Muscle of arm (tissue), 14 donors: ENCODE results near the gene TLNRD1. TPM values are rescaled to one million over a fixed set of nuclear protein-coding genes. Genes with fewer than 3 reads are reported as not detected.
A peak's percentile ranks its signal among the peaks of the same experiment; 100 is the strongest.
"Not testable (repeated sequence)": the region's sequence is repeated elsewhere in the genome, so short reads cannot be mapped to it uniquely, and the experiment has no call there.

ENCODE experiments used
- DNase-seq: peaks from one replicate; pipeline ENCODE4 v3.0.0-alpha.2; 2013
- long read RNA-seq, 11 donors: transcript quantifications; one replicate each; lab custom pipeline, GENCODE V29; 2026
- polyA plus RNA-seq, 12 donors: library from polyadenylated mRNA; unstranded; fragments of 120-200 nt; gene quantifications; one replicate each; pipeline ENCODE4 v1.2.1, GENCODE V29; 2013; ENCODE audit not compliant: insufficient read length in 12 of 12

The TLNRD1 gene
- 10 to 100 TPM in 9 of 12 donors, 1 to 10 TPM in 2, not detected in 1; 8.3 to 21.6 (median 11.9) TPM for polyA plus RNA-seq
- long read RNA-seq, donor 1, full-length matches to known transcripts = 29 of 29 reads
- long read RNA-seq, donor 1, partial matches to known transcripts = 0 of 29 reads
- long read RNA-seq, donor 1, other reads (novel, unspliced or antisense) = 0 of 29 reads
- long read RNA-seq, donor 2, full-length matches to known transcripts = 44 of 44 reads
- long read RNA-seq, donor 2, partial matches to known transcripts = 0 of 44 reads
- long read RNA-seq, donor 2, other reads (novel, unspliced or antisense) = 0 of 44 reads
- long read RNA-seq, donor 3, full-length matches to known transcripts = 17 of 17 reads
- long read RNA-seq, donor 3, partial matches to known transcripts = 0 of 17 reads
- long read RNA-seq, donor 3, other reads (novel, unspliced or antisense) = 0 of 17 reads
- long read RNA-seq, donor 4, full-length matches to known transcripts = 12 of 12 reads
- long read RNA-seq, donor 4, partial matches to known transcripts = 0 of 12 reads
- long read RNA-seq, donor 4, other reads (novel, unspliced or antisense) = 0 of 12 reads
- long read RNA-seq, donor 5, full-length matches to known transcripts = 38 of 38 reads
- long read RNA-seq, donor 5, partial matches to known transcripts = 0 of 38 reads
- long read RNA-seq, donor 5, other reads (novel, unspliced or antisense) = 0 of 38 reads
- long read RNA-seq, donor 6, full-length matches to known transcripts = 18 of 18 reads
- long read RNA-seq, donor 6, partial matches to known transcripts = 0 of 18 reads
- long read RNA-seq, donor 6, other reads (novel, unspliced or antisense) = 0 of 18 reads
- long read RNA-seq, donor 7, full-length matches to known transcripts = 18 of 18 reads
- long read RNA-seq, donor 7, partial matches to known transcripts = 0 of 18 reads
- long read RNA-seq, donor 7, other reads (novel, unspliced or antisense) = 0 of 18 reads
- long read RNA-seq, donor 8, full-length matches to known transcripts = 31 of 31 reads
- long read RNA-seq, donor 8, partial matches to known transcripts = 0 of 31 reads
- long read RNA-seq, donor 8, other reads (novel, unspliced or antisense) = 0 of 31 reads
- long read RNA-seq, donor 9, full-length matches to known transcripts = 38 of 38 reads
- long read RNA-seq, donor 9, partial matches to known transcripts = 0 of 38 reads
- long read RNA-seq, donor 9, other reads (novel, unspliced or antisense) = 0 of 38 reads
- long read RNA-seq, donor 10, full-length matches to known transcripts = 29 of 29 reads
- long read RNA-seq, donor 10, partial matches to known transcripts = 0 of 29 reads
- long read RNA-seq, donor 10, other reads (novel, unspliced or antisense) = 0 of 29 reads
- long read RNA-seq, donor 11, full-length matches to known transcripts = 36 of 36 reads
- long read RNA-seq, donor 11, partial matches to known transcripts = 0 of 36 reads
- long read RNA-seq, donor 11, other reads (novel, unspliced or antisense) = 0 of 36 reads

DNA sequence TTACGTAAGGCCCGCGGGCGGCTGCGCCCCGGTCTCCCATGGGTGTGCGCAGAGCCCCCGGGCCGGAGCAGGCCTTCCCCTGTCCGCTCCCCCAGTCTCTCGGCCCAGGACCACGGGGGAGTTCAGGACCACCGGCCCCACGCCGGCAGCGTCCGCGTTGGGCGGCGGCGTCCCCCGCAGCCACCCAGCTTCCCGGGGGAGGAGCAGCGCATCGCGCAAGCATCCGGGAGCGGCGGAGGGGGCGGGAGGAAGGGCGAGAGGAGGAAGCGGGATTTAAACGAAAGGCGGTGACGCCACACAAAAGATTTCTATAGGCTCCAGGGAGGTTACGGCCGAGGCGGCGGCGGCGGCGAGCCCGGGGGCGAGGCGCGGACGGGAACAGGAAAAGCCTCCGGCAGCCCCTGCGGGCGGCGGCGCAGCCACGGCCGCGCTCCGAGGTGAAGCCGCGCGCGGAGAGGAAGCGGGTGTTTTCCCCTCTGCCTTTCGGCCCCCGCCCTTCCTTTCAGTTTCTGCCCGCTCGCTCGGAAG is at the start of gene TLNRD1:
TLNRD1 (plus strand) TSS at position 300 of the 528 bp plus-strand sequence. CDS start 1,349 bp downstream, outside the sequence.
- peak; percentile 93 for DNase-seq

DNA sequence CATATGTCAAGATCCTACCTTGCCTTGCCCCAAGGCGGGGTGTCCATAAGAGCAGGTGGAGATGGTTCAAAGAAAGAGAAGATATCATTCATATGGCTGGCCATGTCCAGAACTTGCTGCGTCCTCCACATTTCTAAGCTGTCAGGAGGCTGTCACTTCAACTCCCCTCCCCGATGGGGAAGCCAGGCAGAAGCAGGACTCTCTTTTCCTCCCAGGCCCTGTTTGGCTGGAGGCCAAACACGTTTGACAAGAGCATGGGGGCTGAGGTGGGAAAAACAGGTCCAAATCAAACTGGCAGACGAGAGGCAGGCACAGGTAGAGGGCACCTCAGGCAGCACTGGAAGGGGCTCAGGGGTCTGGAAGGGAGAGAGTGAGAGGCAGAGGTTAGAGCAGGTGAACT is 48.8 kb upstream of the TLNRD1 start:
- no peak for DNase-seq

- no peak for DNase-seq
Measured at GRCh38 chr15:80953001-80953952, 47.4 kb upstream of the TLNRD1 start.

- DNase-seq = no peak
Measured at GRCh38 chr15:80953953-80954778, 46.6 kb upstream of the TLNRD1 start.

DNA sequence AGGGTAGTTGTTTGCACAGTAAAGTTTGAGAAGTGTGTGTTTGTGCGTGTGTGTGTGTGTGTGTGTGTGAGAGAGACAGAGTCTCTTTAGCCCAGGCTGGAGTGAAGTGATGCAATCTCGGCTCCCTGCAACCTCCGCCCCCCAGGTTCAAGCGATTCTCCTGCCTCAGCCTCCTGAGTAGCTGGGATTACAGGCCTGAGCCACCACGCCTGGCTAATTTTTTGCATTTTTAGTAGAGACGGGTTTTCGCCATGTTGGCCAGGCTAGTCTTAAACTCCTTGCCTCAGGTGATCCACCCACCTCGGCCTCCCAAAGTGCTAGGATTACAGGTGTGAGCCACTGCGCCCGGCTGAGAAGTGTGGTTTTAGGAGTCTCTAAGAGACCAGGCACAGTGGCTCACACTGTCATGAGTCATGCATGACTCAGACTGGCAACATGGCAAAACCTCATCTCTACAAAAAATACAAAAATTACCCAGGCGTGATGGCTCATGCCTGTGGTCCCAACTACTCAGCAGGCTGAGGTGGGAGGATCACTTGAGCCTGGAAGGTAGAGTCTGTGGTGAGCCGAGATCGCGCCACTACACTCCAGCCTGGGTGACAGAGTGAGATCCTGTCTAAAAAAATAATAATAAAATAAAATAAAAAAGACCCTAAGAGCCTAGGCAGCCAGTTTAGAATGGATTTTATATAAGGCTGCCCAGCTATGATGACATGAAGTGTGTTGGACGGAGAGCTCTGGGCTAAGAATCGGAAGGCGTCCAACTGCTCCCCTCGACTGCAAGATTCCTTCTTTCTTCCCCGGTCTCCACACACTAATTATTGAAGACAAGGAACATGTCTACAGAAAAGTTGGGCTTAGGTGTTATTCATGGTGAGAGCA is 44.9 kb upstream of the TLNRD1 start:
- not testable (repeated sequence) for DNase-seq

GRCh38 chr15:80957556-80957955 is 43.2 kb upstream of the TLNRD1 start:
- no peak for DNase-seq

DNA sequence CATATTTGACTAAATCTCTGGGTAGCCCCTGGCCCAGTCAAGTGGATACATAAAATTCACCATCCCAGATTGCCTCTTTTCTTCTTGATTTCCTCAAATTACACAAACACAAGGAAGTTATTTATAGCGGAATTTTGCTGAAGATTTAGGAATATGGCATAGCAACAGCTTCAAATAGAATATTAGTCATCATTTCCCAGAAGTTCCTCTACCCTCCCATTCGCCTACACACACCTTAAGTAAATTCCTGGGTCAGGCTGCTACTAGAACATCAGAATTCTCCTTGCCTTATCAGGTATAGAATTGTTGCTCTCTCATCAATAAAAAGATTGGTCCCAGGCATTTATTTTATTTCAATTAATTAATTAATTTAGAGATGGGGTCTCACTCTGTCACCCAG is 42.7 kb upstream of the TLNRD1 start:
- DNase-seq = no peak

DNA sequence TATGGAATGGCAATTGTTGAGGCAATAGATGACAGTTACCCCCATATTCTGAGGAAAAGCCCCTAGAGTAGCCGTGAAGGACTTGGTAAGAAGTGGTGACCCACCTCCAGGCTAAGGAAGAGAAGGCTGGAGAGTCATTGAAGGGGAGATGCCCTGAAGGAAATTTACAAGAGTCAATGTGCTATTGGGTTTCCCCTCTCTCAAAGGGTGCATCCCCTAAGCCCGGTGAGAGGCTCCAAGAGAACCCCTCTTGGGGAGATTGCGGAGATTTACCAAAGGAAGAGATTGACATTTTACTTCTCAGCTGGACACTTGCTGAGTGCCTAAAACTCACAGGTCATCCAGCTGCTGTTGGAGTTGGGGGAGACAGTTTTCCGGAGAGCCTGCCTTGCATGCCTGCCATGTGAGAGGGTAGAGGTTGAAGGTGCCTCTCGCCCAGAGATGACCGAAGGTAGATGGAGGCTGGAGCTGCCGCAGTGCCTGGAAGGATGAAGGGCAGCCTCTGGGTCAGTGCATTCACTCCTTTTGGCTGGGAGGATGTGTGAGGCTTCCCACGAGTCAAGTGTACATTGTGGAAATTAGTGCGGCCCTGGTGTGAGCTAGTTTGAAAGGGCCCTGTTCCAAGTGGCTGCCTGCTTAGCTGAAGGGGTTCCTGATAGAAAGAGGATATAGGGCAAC is 41.8 kb upstream of the TLNRD1 start:
- no peak for DNase-seq

GRCh38 chr15:80965454-80965853 is 35.3 kb upstream of the TLNRD1 start:
- not testable (repeated sequence) for DNase-seq

GRCh38 chr15:80966431-80967197 is 34.1 kb upstream of the TLNRD1 start:
- no peak for DNase-seq

DNA sequence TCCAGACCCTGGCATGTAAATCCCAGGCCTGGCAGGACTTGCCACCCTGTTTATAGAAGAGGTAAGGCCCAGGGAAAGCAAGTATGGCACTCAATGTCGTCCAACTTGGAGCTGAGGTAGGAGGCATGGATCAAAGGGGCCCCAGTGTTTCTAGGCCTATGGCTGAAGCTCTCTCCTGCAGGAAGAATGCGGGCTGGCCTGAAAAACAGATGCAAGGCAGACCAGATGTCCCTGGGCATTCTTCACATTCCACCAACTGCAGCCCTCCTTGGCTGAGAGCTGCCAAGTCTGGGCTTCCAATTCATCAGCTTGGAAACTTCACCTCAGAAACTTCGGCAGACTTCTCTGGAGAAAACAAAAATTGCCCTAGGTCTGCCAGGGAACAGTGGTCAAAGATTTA is 33.3 kb upstream of the TLNRD1 start:
- no peak for DNase-seq

GRCh38 chr15:80967991-80968510 is 32.7 kb upstream of the TLNRD1 start:
- no peak for DNase-seq

- DNase-seq = no peak
Measured at GRCh38 chr15:80969316-80969715, 31.4 kb upstream of the TLNRD1 start.

DNA sequence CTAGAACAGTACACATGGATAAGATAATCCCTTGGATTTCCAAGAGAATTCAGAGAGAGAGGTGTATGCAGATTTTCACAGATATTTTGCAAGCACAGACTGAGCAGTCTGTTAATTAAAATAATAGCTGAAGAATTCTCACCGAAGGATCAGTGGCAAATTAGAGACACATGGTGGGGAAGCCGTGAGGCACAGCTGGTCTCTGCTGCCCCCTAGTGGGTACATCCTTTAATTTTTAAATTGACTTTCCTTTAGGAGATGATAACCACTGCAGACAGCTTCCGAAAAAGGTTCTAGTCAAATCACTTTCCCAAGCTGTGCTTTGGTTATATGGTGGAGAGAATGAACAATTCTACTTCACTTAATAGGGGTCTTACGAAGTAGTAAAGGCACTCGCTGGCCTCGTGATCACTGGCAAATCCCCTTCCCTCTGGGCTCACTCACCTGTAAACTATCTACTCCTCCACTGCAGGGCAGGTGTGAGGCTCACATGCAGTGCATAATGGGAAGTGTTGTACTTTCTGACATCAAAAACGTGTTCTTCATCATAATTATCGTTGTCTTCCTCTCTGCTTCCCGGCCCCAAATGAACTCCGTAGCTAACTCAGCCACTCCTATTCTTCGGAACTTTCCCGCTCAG is 30.6 kb upstream of the TLNRD1 start:
- DNase-seq = peak; percentile 81

- no peak for DNase-seq
Measured at GRCh38 chr15:80970658-80971057, 30.1 kb upstream of the TLNRD1 start.

GRCh38 chr15:80971143-80971542 is 29.6 kb upstream of the TLNRD1 start:
- DNase-seq = no peak
